IMR-90 (cell line): ENCODE measurements around the gene SLTM. TPM values are rescaled to one million over a fixed set of nuclear protein-coding genes. Genes with fewer than 3 reads are reported as not detected.
A peak's percentile ranks its signal among the peaks of the same experiment; 100 is the strongest.

Source experiments
- ATAC-seq: fragments of 200-7000 bp; cut with Tn5 transposase; 2 replicates; pipeline ENCODE4 v1.9.1; 2020; ENCODE audit warnings: low read depth, mild to moderate bottlenecking, moderate library complexity
- BruUV-seq: library from RNA; stranded (reverse); fragments of 400-500 nt; replicated peaks from 2 replicates; lab custom pipeline; 2021; lab: Mats Ljungman, UMichigan
- CTCF ChIA-PET: fragments of 300-600 bp; formaldehyde crosslinking; extraction: SDS; loops from one replicate; lab custom pipeline; 2021; ENCODE audit warnings: antibody characterized with exemption; lab: Yijun Ruan, JAX
- POLR2A ChIA-PET: fragments of 300-600 bp; sonication (Branson Sonifier 250); formaldehyde crosslinking; loops from one replicate; lab custom pipeline; 2022; ENCODE audit warnings: antibody characterized with exemption; ENCODE audit not compliant: unreplicated experiment; lab: Charles Lee
- DNase-seq: peaks from one replicate; pipeline ENCODE4 v3.0.0; 2013
- H2AFZ ChIP-seq: replicated peaks from 2 replicates; pipeline ENCODE3; 2013; ENCODE audit warnings: low read length, mild to moderate bottlenecking; ENCODE audit not compliant: poor library complexity
- H2AK5ac ChIP-seq: 2 replicates; pipeline ENCODE4 v1.6.1; 2013; ENCODE audit warnings: low read depth, low read length, inconsistent platforms
- H2AK9ac ChIP-seq: replicated peaks from 2 replicates; pipeline ENCODE3; 2013; ENCODE audit warnings: mild to moderate bottlenecking, low read depth, low read length, moderate library complexity; ENCODE audit not compliant: poor library complexity
- H2BK120ac ChIP-seq: 2 replicates; pipeline ENCODE4 v1.6.1; 2013; ENCODE audit warnings: low read depth, low read length, inconsistent platforms
- H2BK15ac ChIP-seq: 3 replicates; pipeline ENCODE4 v1.6.1; 2013; ENCODE audit warnings: low read depth, low read length, inconsistent platforms
- H2BK20ac ChIP-seq: 2 replicates; pipeline ENCODE4 v1.6.1; 2013; ENCODE audit warnings: low read depth, mild to moderate bottlenecking, inconsistent platforms, low read length, moderate library complexity
- H2BK5ac ChIP-seq: 2 replicates; pipeline ENCODE4 v1.6.1; 2013; ENCODE audit warnings: mild to moderate bottlenecking, low read depth, low read length, inconsistent platforms; ENCODE audit not compliant: poor library complexity, severe bottlenecking
- H3K14ac ChIP-seq: replicated peaks from 2 replicates; pipeline ENCODE4 v1.6.1; 2013; ENCODE audit warnings: low read depth, low read length, inconsistent platforms
- H3K18ac ChIP-seq: 2 replicates; pipeline ENCODE4 v1.6.1; 2013; ENCODE audit warnings: low read depth, low read length, control low read depth
- H3K23ac ChIP-seq: 2 replicates; pipeline ENCODE4 v1.6.1; 2013; ENCODE audit warnings: low read depth, low read length, inconsistent platforms
- H3K27ac ChIP-seq: 2 replicates; pipeline ENCODE4 v1.5.1; 2013; ENCODE audit warnings: mild to moderate bottlenecking, control low read depth, low read length; ENCODE audit not compliant: insufficient read depth
- H3K27me3 ChIP-seq: 2 replicates; pipeline ENCODE4 v1.6.1; 2013; ENCODE audit warnings: low read length; ENCODE audit not compliant: control insufficient read depth, insufficient read depth
- H3K36me3 ChIP-seq: 2 replicates; pipeline ENCODE4 v1.6.1; 2013; ENCODE audit warnings: low read length, mixed read lengths; ENCODE audit not compliant: control insufficient read depth, insufficient read depth
- H3K4ac ChIP-seq: 2 replicates; pipeline ENCODE4 v1.6.1; 2013; ENCODE audit warnings: low read depth, low read length, inconsistent platforms
- H3K4me1 ChIP-seq: 2 replicates; pipeline ENCODE4 v1.6.1; 2013; ENCODE audit warnings: low read length, mixed read lengths; ENCODE audit not compliant: control insufficient read depth, insufficient read depth
- H3K4me2 ChIP-seq: 2 replicates; pipeline ENCODE4 v1.6.1; 2013; ENCODE audit warnings: low read depth, mild to moderate bottlenecking, control low read depth, low read length, moderate library complexity
- H3K4me3 ChIP-seq: 2 replicates; pipeline ENCODE4 v1.5.1; 2013; ENCODE audit warnings: low read depth, mild to moderate bottlenecking, control low read depth, low read length, moderate library complexity; ENCODE audit not compliant: insufficient read depth
- H3K56ac ChIP-seq: 2 replicates; pipeline ENCODE4 v1.6.1; 2013; ENCODE audit warnings: low read length, inconsistent platforms; ENCODE audit not compliant: insufficient read depth; ENCODE audit errors: extremely low read depth
- H3K79me1 ChIP-seq, 2 experiments: 2 replicates each; pipeline ENCODE4 v1.6.1; 2013; ENCODE audit warnings: low read length in 2 of 2, inconsistent platforms in 1 of 2, low read depth in 1 of 2
- H3K9ac ChIP-seq: 2 replicates; pipeline ENCODE4 v1.6.1; 2013; ENCODE audit warnings: low read depth, low read length, control low read depth
- H3K9me1 ChIP-seq: 2 replicates; pipeline ENCODE4 v1.6.1; 2013; ENCODE audit warnings: low read length, inconsistent platforms; ENCODE audit not compliant: insufficient read depth
- H3K9me3 ChIP-seq: 2 replicates; pipeline ENCODE4 v1.6.1; 2013; ENCODE audit warnings: low read length; ENCODE audit not compliant: control insufficient read depth, insufficient read depth
- H4K20me1 ChIP-seq: 2 replicates; pipeline ENCODE4 v1.6.1; 2013; ENCODE audit warnings: low read length, inconsistent platforms; ENCODE audit not compliant: insufficient read depth
- H4K5ac ChIP-seq: 2 replicates; pipeline ENCODE4 v1.6.1; 2013; ENCODE audit warnings: mild to moderate bottlenecking, low read depth, low read length, control low read depth
- H4K8ac ChIP-seq, 2 experiments: 2 replicates each; pipeline ENCODE4 v1.6.1; 2013; ENCODE audit warnings: low read depth in 2 of 2, low read length in 2 of 2, control low read depth in 1 of 2, inconsistent platforms in 1 of 2
- H4K91ac ChIP-seq: 2 replicates; pipeline ENCODE4 v1.6.1; 2013; ENCODE audit warnings: low read depth, low read length, inconsistent platforms; ENCODE audit not compliant: insufficient read depth
- CEBPB ChIP-seq: IDR thresholded peaks from 2 replicates; pipeline ENCODE4 v1.6.1; 2012; ENCODE audit warnings: low read depth, low read length, improper control_type of control experiment
- RFX5 ChIP-seq: IDR thresholded peaks from 2 replicates; pipeline ENCODE4 v1.8.0; 2012; ENCODE audit warnings: low read depth, mild to moderate bottlenecking, low read length, moderate library complexity
- WGBS, 2 experiments: methylation state at CpG; one replicate each; pipeline versions ENCODE4 v1.1.5 to v1.1.7; 2013; ENCODE audit warnings: missing lambda C conversion rate in 2 of 2; ENCODE audit not compliant: insufficient read length in 1 of 2; ENCODE audit errors: extremely low coverage in 2 of 2; 5-methylcytosine and 5-hydroxymethylcytosine counted together
- dilution Hi-C: fragments of 300-500 bp; cut with HindIII; formaldehyde crosslinking; loops from one replicate; pipeline ENCODE4 v1.14.3; 2018; ENCODE audit warnings: low sequenced_read_pairs; ENCODE audit not compliant: unreplicated experiment
- in situ Hi-C: fragments of 300-500 bp; cut with MboI; formaldehyde crosslinking; loops from 3 replicates; pipeline ENCODE4 v1.14.3; 2019; ENCODE audit warnings: low sequenced_read_pairs, inconsistent platforms, mixed read lengths
- intact Hi-C: fragments of 100-400 bp; cut with micrococcal nuclease; formaldehyde crosslinking; loops from 2 replicates; pipeline ENCODE4 v1.10.0; 2022
- polyA plus RNA-seq, 3 experiments: library from polyadenylated mRNA; depleted of rRNA; stranded (reverse); fragments of >200 nt; gene quantifications; 2 replicates each; pipeline ENCODE4 v1.2.3, GENCODE V29; 2012; ENCODE audit warnings: low replicate concordance in 1 of 3
- total RNA-seq: library from RNA; depleted of rRNA; stranded (reverse); fragments of >200 nt; gene quantifications from 2 replicates; pipeline ENCODE4 v1.2.3, GENCODE V29; 2012

Gene SLTM
- total and polyA plus RNA-seq, 2 of the 4 experiments (the other 2 are of a cell fraction) = 36.0 to 57.6 TPM

DNA sequence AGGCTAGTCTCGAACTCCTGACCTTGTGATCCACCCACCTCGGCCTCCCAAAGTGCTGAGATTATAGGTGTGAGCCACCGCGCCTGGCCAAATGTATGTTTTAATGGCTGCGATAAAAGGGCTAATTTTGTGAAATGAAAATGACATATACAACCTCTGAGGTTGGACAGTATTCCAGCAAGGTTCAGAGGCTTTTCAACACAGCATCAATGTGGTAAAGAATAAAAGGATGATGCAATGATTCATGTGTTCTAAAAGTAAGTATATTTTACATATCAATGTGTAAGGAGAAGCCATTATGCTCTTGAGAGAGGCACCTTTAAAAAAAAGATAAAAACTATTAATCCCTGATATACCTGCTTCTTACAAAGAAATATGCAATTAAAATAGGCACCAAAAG lies 6.7 kb downstream of the SLTM start:
- Histone ChIP-seq H3K4me3 (no peak overlapping the region), H3K9me1 (peaks cover 3% of the 10 kb centered on the region), H2BK5ac (no peak overlapping the region), H2BK20ac (no peak overlapping the region), H3K27ac (no peak overlapping the region), H3K27me3 (no peaks in the 10 kb centered on the region), H3K4me2 (no peak overlapping the region), H3K23ac (no peak overlapping the region; the same call in 1 of the 2 replicates), H2AK5ac (no peak overlapping the region), H4K5ac (no peak overlapping the region), H3K79me1 (peaks cover 19 to 50% of the 10 kb centered on the region in 2 experiments), H3K4me1 (peaks cover 7% of the 10 kb centered on the region), H3K9me3 (no peaks in the 10 kb centered on the region), H4K20me1 (peaks cover 34% of the 10 kb centered on the region), H3K36me3 (peaks cover 16% of the 10 kb centered on the region), H3K14ac (no peak overlapping the region), H3K4ac (no peak overlapping the region), H2AK9ac (no peak overlapping the region), H3K9ac (no peak overlapping the region), H3K56ac (no peak overlapping the region), H2AFZ (no peak overlapping the region), H2BK15ac (no peak overlapping the region), H3K18ac (no peak overlapping the region), H4K91ac (no peak overlapping the region), H2BK120ac (no peak overlapping the region), H4K8ac (no peak overlapping the region)
- WGBS, 2 experiments = no CpG with 5 or more reads among the region's 5 CpGs
- dilution Hi-C loops = no loop called here
- no TSS peak for BruUV-seq
- intact Hi-C loops = no loop called here
- in situ Hi-C loops = no loop called here
- DNase-seq (no peak), ATAC-seq (no peak)
- TF ChIP-seq CEBPB (peak; percentile 56), RFX5 (no peak)
- CTCF ChIA-PET = no interaction called here
- POLR2A ChIA-PET = no interaction called here
